IPS-18a (cell line): ENCODE data around the gene RASGRP2.

ENCODE experiments used
- H3K27ac ChIP-seq: one replicate; pipeline ENCODE4 v1.5.1; 2013; ENCODE audit warnings: low read length
- H3K27me3 ChIP-seq: one replicate; pipeline ENCODE4 v1.6.1; 2013; ENCODE audit warnings: mild to moderate bottlenecking, low read length; ENCODE audit not compliant: control insufficient read depth, insufficient read depth
- H3K36me3 ChIP-seq: one replicate; pipeline ENCODE4 v1.6.1; 2013; ENCODE audit warnings: low read depth, low read length; ENCODE audit not compliant: control insufficient read depth
- H3K4me1 ChIP-seq: one replicate; pipeline ENCODE4 v1.6.1; 2013; ENCODE audit warnings: low read depth, low read length; ENCODE audit not compliant: control insufficient read depth
- H3K4me3 ChIP-seq: one replicate; pipeline ENCODE4 v1.5.1; 2013; ENCODE audit warnings: low read length
- H3K9ac ChIP-seq: one replicate; pipeline ENCODE4 v1.6.1; 2013; ENCODE audit warnings: mild to moderate bottlenecking, low read length, moderate library complexity
- H3K9me3 ChIP-seq: one replicate; pipeline ENCODE4 v1.6.1; 2013; ENCODE audit warnings: low read depth, low read length; ENCODE audit not compliant: control insufficient read depth

Gene RASGRP2

GRCh38 chr11:64677441-64678023, 66.4 kb downstream of the RASGRP2 start:
- H3K4me1 ChIP-seq = no peaks in the 10 kb centered on the region
- H3K27me3 ChIP-seq = peaks cover 10% of the 10 kb centered on the region
- H3K4me3 ChIP-seq = no peak overlapping the region
- no peaks in the 10 kb centered on the region for H3K36me3 ChIP-seq
- no peak overlapping the region for H3K27ac ChIP-seq
- H3K9ac ChIP-seq = no peak overlapping the region
- no peaks in the 10 kb centered on the region for H3K9me3 ChIP-seq
